SK-N-SH (cell line): ENCODE results near the gene GPR82. TPM values are rescaled to one million over a fixed set of nuclear protein-coding genes. Genes with fewer than 3 reads are reported as not detected.

Source experiments
- CTCF ChIA-PET: fragments of 300-600, 350-600 bp; formaldehyde crosslinking; extraction: SDS; loops from one replicate; lab custom pipeline; 2021; lab: Yijun Ruan, JAX
- POLR2A ChIA-PET: fragments of 350-600 bp; sonication (Branson Sonifier 250); formaldehyde crosslinking; extraction: SDS; loops from one replicate; lab custom pipeline; 2020; ENCODE audit warnings: antibody characterized with exemption, inconsistent platforms; lab: Yijun Ruan, JAX
- DNase-seq: peaks from one replicate; pipeline ENCODE4 v3.0.0; 2012
- H2AFZ ChIP-seq: fragments of 200-600 bp; sonication (generic); 2 replicates; pipeline ENCODE4 v1.8.1; 2016; ENCODE audit warnings: antibody characterized with exemption, mild to moderate bottlenecking, low read depth
- H3F3A ChIP-seq: fragments of 200-600 bp; sonication (generic); replicated peaks from 2 replicates; pipeline ENCODE3; 2016; ENCODE audit warnings: antibody characterized with exemption, mild to moderate bottlenecking; ENCODE audit not compliant: insufficient read depth
- H3K27ac ChIP-seq, 2 experiments: fragments of 200-500 bp in 1 of 2; fragments of 200-600 bp in 1 of 2; sonication (Bioruptor generic) in 1 of 2; sonication (generic), shearing (Covaris generic) in 1 of 2; 2 replicates each; pipeline versions ENCODE4 v1.5.1 to v1.6.1; 2014 to 2016; ENCODE audit warnings: low read depth in 2 of 2, inconsistent platforms in 1 of 2, low read length in 1 of 2, mild to moderate bottlenecking in 1 of 2, mixed read lengths in 1 of 2
- H3K27me3 ChIP-seq: fragments of 200-600 bp; sonication (generic), shearing (Covaris generic); 2 replicates; pipeline ENCODE4 v1.6.1; 2016; ENCODE audit warnings: mixed run types; ENCODE audit not compliant: insufficient read depth
- H3K36me3 ChIP-seq, 2 experiments: fragments of 200-500 bp in 1 of 2; fragments of 200-600 bp in 1 of 2; sonication (Bioruptor generic) in 1 of 2; sonication (generic) in 1 of 2; replicated peaks in 1 of 2; 2 replicates each; pipeline versions ENCODE3 to v1.5.1; 2014 to 2016; ENCODE audit warnings: low read length in 1 of 2, mild to moderate bottlenecking in 1 of 2; ENCODE audit not compliant: insufficient read depth in 2 of 2, control insufficient read depth in 1 of 2
- H3K4me1 ChIP-seq, 2 experiments: fragments of 200-500 bp in 1 of 2; fragments of 200-600 bp in 1 of 2; sonication (Bioruptor generic) in 1 of 2; sonication (generic), shearing (Covaris generic) in 1 of 2; 2 replicates each; pipeline versions ENCODE4 v1.5.1 to v1.6.1; 2014 to 2016; ENCODE audit warnings: low read depth in 1 of 2, low read length in 1 of 2, mixed run types in 1 of 2; ENCODE audit not compliant: insufficient read depth in 2 of 2, control insufficient read depth in 1 of 2
- H3K4me2 ChIP-seq: fragments of 200-600 bp; sonication (generic), shearing (Covaris generic); 2 replicates; pipeline ENCODE4 v1.6.1; 2017; ENCODE audit warnings: mixed run types
- H3K4me3 ChIP-seq, 2 experiments: fragments of 200-500 bp in 1 of 2; fragments of 200-600 bp in 1 of 2; sonication (Bioruptor generic) in 1 of 2; sonication (generic), shearing (Covaris generic) in 1 of 2; 2 replicates each; pipeline versions ENCODE4 v1.5.1 to v1.8.1; 2014 to 2016; ENCODE audit warnings: low read depth in 2 of 2, inconsistent platforms in 1 of 2, low read length in 1 of 2, mild to moderate bottlenecking in 1 of 2, mixed read lengths in 1 of 2, moderate library complexity in 1 of 2
- H3K79me2 ChIP-seq: fragments of 200-600 bp; sonication (generic); 2 replicates; pipeline ENCODE4 v1.8.1; 2017; ENCODE audit warnings: mild to moderate bottlenecking; ENCODE audit not compliant: insufficient read depth
- H3K9ac ChIP-seq: fragments of 200-600 bp; sonication (generic); 2 replicates; pipeline ENCODE4 v1.6.1; 2017; ENCODE audit warnings: mixed run types
- H3K9me2 ChIP-seq: fragments of 200-600 bp; sonication (generic); 2 replicates; pipeline ENCODE4 v1.6.1; 2017; ENCODE audit warnings: mixed run types
- H3K9me3 ChIP-seq: fragments of 200-600 bp; sonication (generic); 2 replicates; pipeline ENCODE4 v1.6.1; 2017; ENCODE audit warnings: mixed run types, mild to moderate bottlenecking, moderate library complexity
- H4K20me1 ChIP-seq: fragments of 200-600 bp; sonication (generic); 2 replicates; pipeline ENCODE4 v1.6.1; 2017; ENCODE audit warnings: mild to moderate bottlenecking, mixed run types; ENCODE audit not compliant: insufficient read depth
- ELF1 ChIP-seq: IDR thresholded peaks from 2 replicates; pipeline ENCODE4 v1.4.0; 2012
- EZH2phosphoT487 ChIP-seq: fragments of 200-600 bp; sonication (generic); IDR thresholded peaks from 2 replicates; pipeline ENCODE4 v1.6.1; 2017; ENCODE audit warnings: low read depth, mixed run types, mild to moderate bottlenecking, antibody characterized with exemption, moderate library complexity, borderline replicate concordance
- FOSL2 ChIP-seq: IDR thresholded peaks from 2 replicates; pipeline ENCODE4 v1.4.0; 2012; ENCODE audit warnings: low read depth, mild to moderate bottlenecking, moderate library complexity, borderline replicate concordance
- FOXJ3 ChIP-seq: sonication (generic); formaldehyde crosslinking; IDR thresholded peaks from 2 replicates; pipeline ENCODE4 v1.5.1; 2020; ENCODE audit warnings: mild to moderate bottlenecking, missing genetic modification reagents
- GABPA ChIP-seq: IDR thresholded peaks from 2 replicates; pipeline ENCODE4 v1.4.0; 2012; ENCODE audit warnings: low read depth, mild to moderate bottlenecking
- GATA2 ChIP-seq: sonication (generic); formaldehyde crosslinking; IDR thresholded peaks from 2 replicates; pipeline ENCODE4 v1.5.0; 2020; ENCODE audit warnings: mild to moderate bottlenecking, missing genetic modification reagents
- JUND ChIP-seq: IDR thresholded peaks from 2 replicates; pipeline ENCODE4 v1.4.0; 2012
- MEF2A ChIP-seq: IDR thresholded peaks from 2 replicates; pipeline ENCODE4 v1.4.0; 2012; ENCODE audit warnings: low read depth, borderline replicate concordance
- MXI1 ChIP-seq: IDR thresholded peaks from 2 replicates; pipeline ENCODE4 v1.6.1; 2012; ENCODE audit warnings: mild to moderate bottlenecking, low read depth, low read length, improper control_type of control experiment
- NRF1 ChIP-seq: IDR thresholded peaks from 2 replicates; pipeline ENCODE4 v1.6.1; 2012; ENCODE audit warnings: low read depth, mild to moderate bottlenecking, low read length
- RAD21 ChIP-seq: IDR thresholded peaks from 2 replicates; pipeline ENCODE4 v1.6.1; 2012; ENCODE audit warnings: mild to moderate bottlenecking, low read length
- RCOR1 ChIP-seq: fragments of 150-350 bp; IDR thresholded peaks from 2 replicates; pipeline ENCODE4 v1.6.1; 2017; ENCODE audit warnings: antibody characterized with exemption, low read length
- SIN3A ChIP-seq: IDR thresholded peaks from 2 replicates; pipeline ENCODE4 v1.6.1; 2012; ENCODE audit warnings: low read depth, mild to moderate bottlenecking, low read length, moderate library complexity, borderline replicate concordance
- WGBS: methylation state at CpG from one replicate; pipeline ENCODE4 v1.1.6; 2017; ENCODE audit warnings: low lambda C conversion rate; 5-methylcytosine and 5-hydroxymethylcytosine counted together
- polyA plus RNA-seq, 3 experiments: library from polyadenylated mRNA; depleted of rRNA; stranded (reverse); fragments of >200 nt; gene quantifications; 2 replicates each; pipeline ENCODE4 v1.2.3, GENCODE V29; 2012
- TF ChIP-seq, protein P1 (sequence below): fragments of 200-600 bp; sonication (generic); IDR thresholded peaks from 2 replicates; pipeline ENCODE4 v1.6.1; 2017; ENCODE audit warnings: antibody characterized with exemption, mild to moderate bottlenecking, moderate library complexity
- TF ChIP-seq, protein P2 (sequence below): IDR thresholded peaks from 2 replicates; pipeline ENCODE4; 2012
- TF ChIP-seq, protein P3 (sequence below): fragments of 150-350 bp; IDR thresholded peaks from 2 replicates; pipeline ENCODE4 v1.6.1; 2016; ENCODE audit warnings: mild to moderate bottlenecking, low read depth, low read length

GPR82 gene
- polyA plus RNA-seq, 1 of the 3 experiments (the other 2 are of a cell fraction) = not detected

DNA sequence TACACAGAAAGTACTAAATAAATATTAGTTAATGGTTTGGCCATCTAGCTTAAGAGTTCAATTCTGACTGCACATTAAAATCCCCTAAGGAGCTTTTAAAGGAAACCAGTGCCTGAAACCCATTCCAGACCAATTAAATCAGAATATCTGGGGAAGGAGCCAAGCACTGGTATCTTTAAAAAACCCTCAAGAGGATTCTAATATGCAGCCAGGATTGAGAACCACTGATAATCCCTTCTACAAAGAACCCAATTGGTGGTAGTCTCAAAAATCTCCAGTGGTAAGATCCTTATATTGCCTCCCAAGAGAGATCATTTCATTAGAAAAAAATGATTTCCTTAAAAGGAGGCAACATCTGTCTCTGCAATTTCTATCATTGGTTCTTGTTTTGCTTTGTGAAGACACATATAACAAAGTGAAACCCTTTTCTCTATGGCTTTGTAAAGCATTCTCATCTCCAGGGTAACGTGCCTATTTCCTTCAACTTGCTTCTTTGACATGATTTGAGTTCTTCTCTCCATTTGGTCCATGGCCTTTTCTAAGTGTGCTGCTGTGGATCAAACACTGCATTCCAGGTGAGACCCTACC lies 31.7 kb upstream of the GPR82 start:
- Histone ChIP-seq H3K4me2 (no peak overlapping the region), H3K9me3 (no peaks in the 10 kb centered on the region), H3K79me2 (no peaks in the 10 kb centered on the region), H3K4me3 (no peak overlapping the region), H4K20me1 (no peaks in the 10 kb centered on the region), H3K9ac (no peak overlapping the region), H3K4me1 (no peaks in the 10 kb centered on the region), H3K9me2 (no peaks in the 10 kb centered on the region), H3F3A (no peaks in the 10 kb centered on the region), H3K36me3 (no peaks in the 10 kb centered on the region), H3K27ac (no peak overlapping the region), H2AFZ (no peak overlapping the region), H3K27me3 (no peaks in the 10 kb centered on the region)
- ChIA-PET CTCF (no interaction called here), POLR2A (no interaction called here)
- no peak for DNase-seq
- TF ChIP-seq, protein P1, sequence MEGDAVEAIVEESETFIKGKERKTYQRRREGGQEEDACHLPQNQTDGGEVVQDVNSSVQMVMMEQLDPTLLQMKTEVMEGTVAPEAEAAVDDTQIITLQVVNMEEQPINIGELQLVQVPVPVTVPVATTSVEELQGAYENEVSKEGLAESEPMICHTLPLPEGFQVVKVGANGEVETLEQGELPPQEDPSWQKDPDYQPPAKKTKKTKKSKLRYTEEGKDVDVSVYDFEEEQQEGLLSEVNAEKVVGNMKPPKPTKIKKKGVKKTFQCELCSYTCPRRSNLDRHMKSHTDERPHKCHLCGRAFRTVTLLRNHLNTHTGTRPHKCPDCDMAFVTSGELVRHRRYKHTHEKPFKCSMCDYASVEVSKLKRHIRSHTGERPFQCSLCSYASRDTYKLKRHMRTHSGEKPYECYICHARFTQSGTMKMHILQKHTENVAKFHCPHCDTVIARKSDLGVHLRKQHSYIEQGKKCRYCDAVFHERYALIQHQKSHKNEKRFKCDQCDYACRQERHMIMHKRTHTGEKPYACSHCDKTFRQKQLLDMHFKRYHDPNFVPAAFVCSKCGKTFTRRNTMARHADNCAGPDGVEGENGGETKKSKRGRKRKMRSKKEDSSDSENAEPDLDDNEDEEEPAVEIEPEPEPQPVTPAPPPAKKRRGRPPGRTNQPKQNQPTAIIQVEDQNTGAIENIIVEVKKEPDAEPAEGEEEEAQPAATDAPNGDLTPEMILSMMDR = no peak
- TF ChIP-seq FOSL2 = no peak
- TF ChIP-seq ELF1 = no peak
- no peak for TF ChIP-seq RAD21
- no peak for TF ChIP-seq MEF2A
- TF ChIP-seq MXI1 = no peak
- TF ChIP-seq SIN3A = no peak
- TF ChIP-seq NRF1 = no peak
- no peak for TF ChIP-seq GABPA
- WGBS = 43% methylated on average over 1 of the region's 1 CpG

DNA sequence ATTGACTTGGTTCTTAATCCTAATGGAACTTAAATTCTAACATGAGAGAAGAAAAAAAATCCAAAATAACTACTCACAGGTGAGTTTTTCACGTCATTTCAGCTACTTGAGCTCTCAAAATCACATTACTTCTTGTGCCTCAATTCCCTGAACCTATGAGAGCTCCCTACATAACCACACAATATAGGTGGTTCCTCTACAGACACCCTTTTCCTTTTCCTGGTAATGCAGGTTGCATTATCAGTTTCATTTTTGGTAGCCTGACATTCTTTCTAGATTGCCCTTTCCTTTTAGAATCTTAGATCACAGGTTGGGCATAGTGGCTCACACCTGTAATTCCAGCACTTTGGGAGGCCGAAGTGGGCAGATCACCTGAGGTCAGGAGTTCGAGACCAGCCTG lies 31.0 kb upstream of the GPR82 start:
- no peaks in the 10 kb centered on the region for H3K9me2 ChIP-seq
- no peaks in the 10 kb centered on the region for H3F3A ChIP-seq
- no peaks in the 10 kb centered on the region for H4K20me1 ChIP-seq
- no peaks in the 10 kb centered on the region for H3K4me1 ChIP-seq
- no peak overlapping the region for H3K27ac ChIP-seq
- no peak overlapping the region for H3K4me3 ChIP-seq
- H2AFZ ChIP-seq = no peak overlapping the region
- POLR2A ChIA-PET = no interaction called here
- H3K36me3 ChIP-seq = no peaks in the 10 kb centered on the region
- H3K4me2 ChIP-seq = no peak overlapping the region
- no peak for TF ChIP-seq FOXJ3
- no peak for TF ChIP-seq RCOR1
- TF ChIP-seq JUND = no peak
- TF ChIP-seq GATA2 = no peak
- TF ChIP-seq, protein P1 = no peak
- TF ChIP-seq EZH2phosphoT487 = no peak
- no peak for TF ChIP-seq GABPA
- TF ChIP-seq, protein P2, sequence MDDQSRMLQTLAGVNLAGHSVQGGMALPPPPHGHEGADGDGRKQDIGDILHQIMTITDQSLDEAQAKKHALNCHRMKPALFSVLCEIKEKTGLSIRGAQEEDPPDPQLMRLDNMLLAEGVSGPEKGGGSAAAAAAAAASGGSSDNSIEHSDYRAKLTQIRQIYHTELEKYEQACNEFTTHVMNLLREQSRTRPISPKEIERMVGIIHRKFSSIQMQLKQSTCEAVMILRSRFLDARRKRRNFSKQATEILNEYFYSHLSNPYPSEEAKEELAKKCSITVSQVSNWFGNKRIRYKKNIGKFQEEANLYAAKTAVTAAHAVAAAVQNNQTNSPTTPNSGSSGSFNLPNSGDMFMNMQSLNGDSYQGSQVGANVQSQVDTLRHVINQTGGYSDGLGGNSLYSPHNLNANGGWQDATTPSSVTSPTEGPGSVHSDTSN = no peak
- TF ChIP-seq, protein P3, sequence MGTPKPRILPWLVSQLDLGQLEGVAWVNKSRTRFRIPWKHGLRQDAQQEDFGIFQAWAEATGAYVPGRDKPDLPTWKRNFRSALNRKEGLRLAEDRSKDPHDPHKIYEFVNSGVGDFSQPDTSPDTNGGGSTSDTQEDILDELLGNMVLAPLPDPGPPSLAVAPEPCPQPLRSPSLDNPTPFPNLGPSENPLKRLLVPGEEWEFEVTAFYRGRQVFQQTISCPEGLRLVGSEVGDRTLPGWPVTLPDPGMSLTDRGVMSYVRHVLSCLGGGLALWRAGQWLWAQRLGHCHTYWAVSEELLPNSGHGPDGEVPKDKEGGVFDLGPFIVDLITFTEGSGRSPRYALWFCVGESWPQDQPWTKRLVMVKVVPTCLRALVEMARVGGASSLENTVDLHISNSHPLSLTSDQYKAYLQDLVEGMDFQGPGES = no peak
- no peak for DNase-seq
- WGBS = 64% methylated on average over 3 of the region's 3 CpGs
- H3K9me3 ChIP-seq = no peaks in the 10 kb centered on the region
- CTCF ChIA-PET = no interaction called here
- no peaks in the 10 kb centered on the region for H3K79me2 ChIP-seq
- H3K9ac ChIP-seq = no peak overlapping the region
- H3K27me3 ChIP-seq = no peaks in the 10 kb centered on the region
